HG03457 (cell line): Measurements from ENCODE around the gene PTAFR.
A peak's percentile ranks its signal among the peaks of the same experiment; 100 is the strongest.

Experiments used
- ATAC-seq: cut with Tn5 transposase; IDR thresholded peaks from one replicate; pipeline ENCODE4 v1.9.1; 2021; ENCODE audit warnings: moderate number of reproducible peaks; ENCODE audit not compliant: unreplicated experiment

Gene PTAFR

GRCh38 chr1:28176492-28177470 lies at the start of gene PTAFR:
Gene PTAFR (minus strand): TSS chr1:28176690. CDS start chr1:28151021, 25,669 bp downstream.
- no peak for ATAC-seq

GRCh38 chr1:28213315-28213714 lies 36.8 kb upstream of the PTAFR start:
- no peak for ATAC-seq

GRCh38 chr1:28209700-28210099 lies 33.2 kb upstream of the PTAFR start:
- ATAC-seq, result no peak

DNA sequence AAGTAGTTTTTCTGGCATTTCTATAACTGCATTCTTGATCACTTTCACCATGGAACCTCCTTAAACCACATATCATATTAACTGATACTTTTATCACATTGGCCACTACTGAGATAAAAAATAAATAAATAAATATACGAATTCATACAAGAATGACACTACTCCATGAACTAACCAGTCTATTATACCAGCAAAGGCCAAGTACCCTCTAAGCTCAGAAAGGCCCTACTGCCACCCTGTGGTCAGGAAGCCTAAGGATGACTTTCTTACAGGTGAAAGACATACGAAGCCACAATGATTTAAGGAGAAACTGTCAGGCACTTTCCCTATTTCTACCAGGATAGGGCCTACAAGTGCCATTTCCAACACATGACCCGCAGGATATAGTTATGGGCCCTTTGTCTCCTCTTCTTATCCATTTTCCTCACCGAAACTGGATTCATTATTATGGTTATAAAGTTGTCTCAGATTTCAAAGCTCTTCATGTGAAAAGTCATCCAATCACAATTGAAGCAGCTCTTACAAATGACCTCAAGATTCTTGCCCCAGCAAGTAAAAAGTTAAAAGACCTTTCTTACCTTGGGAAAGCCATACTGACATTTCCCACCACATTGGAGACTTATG lies 32.4 kb upstream of the PTAFR start:
- no peak for ATAC-seq

GRCh38 chr1:28205243-28205642 lies 28.8 kb upstream of the PTAFR start:
- ATAC-seq, result no peak

DNA sequence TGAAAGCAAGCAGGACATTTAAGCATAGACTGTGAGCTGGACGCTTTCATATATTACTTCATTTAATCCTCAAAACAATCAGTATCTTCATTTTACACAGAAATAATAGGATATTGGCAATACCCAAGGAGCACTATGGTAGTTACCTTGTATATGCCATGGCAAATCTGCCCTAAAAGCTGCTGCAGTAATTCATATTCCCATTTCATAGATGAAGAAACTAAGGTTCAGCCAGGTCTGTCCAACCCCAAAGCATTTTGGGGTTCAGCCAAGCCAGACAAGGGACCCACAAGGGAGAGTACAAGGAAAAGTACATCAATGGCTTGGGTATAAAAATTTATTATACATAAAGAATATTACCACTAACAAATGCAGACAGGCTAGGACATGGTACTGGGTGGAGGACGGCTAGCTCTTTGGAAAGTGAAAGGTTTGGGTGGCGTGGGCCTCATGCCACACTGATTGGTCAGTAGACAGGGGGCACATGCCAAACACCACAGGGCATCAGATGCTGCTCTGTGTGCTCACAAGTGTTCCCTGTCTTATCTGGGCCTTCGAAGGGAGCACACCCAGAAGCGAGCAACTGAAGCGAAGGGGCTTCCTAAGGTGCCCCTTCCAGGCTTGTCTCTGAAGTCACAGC lies 23.9 kb upstream of the PTAFR start:
- ATAC-seq, result peak; percentile 1

DNA sequence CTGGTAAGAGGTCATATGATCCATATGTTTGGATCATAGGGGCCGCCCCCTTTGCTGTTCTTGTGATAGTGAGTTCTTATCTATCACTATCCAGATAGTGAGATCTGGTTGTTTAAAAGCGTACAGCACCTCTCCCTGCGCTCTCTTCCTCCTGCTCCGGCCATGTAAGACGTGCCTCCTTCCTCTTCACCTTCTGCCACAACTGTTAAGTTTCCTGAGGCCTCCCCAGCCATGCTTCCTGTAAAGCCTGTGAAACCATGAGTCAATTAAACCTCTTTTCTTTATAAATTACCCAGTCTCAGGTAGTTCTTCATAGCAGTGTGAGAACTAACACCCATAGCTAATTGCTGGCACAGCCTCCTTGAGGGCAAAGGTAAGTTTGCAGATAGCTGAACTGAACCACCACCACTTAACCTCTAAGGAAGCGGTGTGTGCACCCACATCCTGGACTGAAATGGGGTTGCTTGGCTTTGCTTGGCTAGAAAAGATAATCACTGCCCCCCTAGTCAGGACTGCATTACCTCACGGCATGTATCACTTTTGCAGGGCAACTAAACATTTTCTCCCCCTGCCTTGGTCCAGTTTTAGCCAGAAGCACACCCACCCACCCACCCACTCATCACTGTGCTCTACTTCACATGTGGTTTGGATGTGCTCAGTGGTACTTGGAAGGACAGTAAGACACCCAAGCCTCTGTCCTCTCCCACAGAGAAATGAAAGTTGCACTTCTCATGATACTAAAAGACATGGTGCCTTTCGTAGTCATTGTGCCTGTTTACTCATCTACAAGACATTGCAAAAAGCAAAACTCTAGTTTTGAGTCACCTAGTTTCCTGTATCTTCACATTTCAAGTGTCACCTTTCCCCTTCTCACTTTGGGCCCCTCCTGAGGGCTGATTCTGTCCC lies 23.1 kb upstream of the PTAFR start:
- peak; percentile 56 for ATAC-seq

GRCh38 chr1:28197682-28198415 lies 21.4 kb upstream of the PTAFR start:
- no peak for ATAC-seq

- no peak for ATAC-seq
Observed at GRCh38 chr1:28196330-28196729, 19.8 kb upstream of the PTAFR start.

DNA sequence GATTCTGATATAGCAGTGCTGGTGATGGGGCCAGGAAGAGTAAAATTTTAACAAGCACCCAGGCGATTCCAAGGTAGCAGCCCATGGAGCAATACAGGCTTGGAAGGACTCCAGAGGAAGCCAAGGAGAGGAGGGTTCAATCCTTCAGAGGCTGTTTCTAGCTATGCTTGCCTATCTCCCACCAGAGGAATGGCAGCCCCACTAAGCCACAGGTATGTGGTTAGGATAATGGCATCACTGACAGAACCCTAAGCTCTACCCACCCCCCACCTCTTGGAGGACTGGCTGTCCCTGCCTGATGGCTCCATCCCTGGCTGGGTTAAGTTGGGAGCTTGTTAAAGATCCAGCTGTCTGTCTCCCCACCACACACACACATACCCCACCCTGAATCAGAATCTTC lies 19.3 kb upstream of the PTAFR start:
- no peak for ATAC-seq

DNA sequence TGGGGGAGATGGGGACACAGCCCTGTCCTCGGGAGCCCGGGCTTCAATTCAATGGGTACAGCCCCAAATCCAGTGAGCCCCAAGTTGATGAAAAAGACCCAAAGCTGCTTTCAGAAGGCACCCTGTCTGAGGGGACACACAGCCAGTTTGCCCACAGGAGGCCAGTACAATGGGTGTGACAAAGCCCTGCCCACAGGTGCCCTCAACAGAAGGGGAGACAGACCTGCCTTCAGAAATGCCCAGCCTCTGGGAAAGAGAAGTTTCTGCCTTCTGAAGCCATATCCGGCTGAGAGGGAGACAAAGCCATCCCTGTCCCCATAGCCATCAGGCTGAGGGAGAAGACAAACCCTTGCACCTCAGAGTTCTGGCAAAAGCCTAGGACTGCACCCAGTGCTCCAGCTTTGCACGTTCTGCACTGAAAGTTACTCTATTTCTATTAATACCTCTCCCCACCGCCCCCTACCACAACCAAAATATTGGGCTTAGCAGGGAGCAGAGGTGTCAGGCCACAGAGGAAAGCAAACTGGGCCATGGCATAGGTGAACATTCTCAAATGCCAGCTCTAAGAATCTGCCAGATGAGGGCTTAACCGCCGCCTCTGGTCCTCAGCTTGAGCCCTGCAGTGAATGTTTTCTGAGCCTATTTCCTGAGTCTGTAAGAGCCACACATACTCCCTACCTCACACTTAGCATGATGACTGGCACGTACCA lies 18.0 kb upstream of the PTAFR start:
- ATAC-seq, result no peak

DNA sequence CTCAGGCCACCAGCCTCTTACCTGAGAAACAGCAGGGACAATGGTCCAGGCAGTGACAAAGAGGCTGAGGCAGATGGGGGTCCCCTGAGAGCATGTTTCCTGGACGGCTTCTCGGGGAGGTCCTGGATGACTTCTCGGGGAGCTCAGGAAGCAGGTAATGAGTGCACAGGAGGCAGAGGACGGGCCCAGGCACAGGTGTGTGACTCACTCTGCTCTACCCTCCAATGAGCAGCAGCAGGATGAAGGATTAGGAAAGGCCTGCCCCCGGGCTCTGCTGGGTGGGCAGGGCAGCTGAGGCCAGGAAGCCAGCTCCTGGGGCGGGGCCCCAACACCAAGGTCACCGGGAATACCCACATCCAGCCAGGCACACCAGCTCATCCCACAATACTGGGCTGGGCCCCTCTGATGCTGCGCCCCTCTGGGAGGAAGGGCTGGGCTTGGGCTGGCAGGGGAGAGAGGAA lies 17.2 kb upstream of the PTAFR start:
- ATAC-seq, result no peak

GRCh38 chr1:28190996-28191645 lies 14.6 kb upstream of the PTAFR start:
- no peak for ATAC-seq

DNA sequence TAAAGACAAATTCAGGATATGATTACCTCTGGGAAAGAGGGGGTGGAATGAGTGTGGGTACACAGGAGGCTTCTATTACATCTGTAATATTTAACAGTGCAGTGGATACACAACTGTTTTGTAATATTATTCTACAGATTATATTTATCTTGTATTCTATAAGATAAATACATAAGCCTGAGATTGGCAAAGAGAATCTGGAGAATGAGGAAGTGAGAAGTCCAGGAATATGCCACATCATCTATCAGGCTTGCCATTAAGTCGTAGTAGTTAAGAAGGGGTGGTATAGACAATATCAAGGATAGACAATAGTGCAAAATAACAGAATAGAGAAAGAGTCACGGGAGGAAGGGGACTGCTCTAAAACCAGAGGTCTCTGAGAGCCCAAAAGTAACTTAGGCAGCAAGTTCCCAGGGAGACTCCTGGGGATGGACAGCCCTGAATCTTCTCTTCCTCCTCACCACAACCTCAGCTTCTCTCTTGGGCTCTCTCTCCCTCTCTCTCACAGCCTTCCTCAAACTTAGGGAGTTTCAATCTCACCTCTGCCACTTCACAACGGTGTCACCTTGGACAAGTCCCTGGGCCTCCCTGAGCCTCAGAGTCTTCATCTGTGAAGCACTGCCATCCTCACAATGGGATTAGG lies 14.0 kb upstream of the PTAFR start:
- no peak for ATAC-seq

DNA sequence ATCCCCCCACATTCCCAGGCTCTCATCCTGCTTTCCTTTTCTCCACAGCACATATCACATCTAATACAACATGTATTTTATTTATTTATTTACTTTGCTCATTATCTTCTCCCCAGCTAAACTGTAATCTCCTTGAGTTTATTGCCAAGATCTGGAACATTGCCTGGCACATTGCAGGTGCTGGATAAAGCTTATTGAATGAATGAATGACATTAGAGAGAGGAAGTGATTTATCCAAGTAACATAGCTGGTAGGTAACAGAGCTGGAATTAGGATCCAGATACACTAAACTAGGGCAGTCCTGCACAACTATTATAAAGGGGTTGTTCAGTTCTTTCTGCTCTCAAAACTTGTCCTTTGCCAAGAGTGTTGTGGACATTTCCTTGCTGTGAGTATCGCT lies 8.6 kb upstream of the PTAFR start:
- ATAC-seq, result no peak

GRCh38 chr1:28180306-28181305 lies 4.1 kb upstream of the PTAFR start:
- no peak for ATAC-seq
